HEK293T (cell line): ENCODE measurements around the gene AFTPH.

Source experiments
- ARNT ChIP-seq: fragments of 450-650 bp; IDR thresholded peaks from 2 replicates; pipeline ENCODE4 v1.6.1; 2017; ENCODE audit warnings: mild to moderate bottlenecking
- BHLHE40 ChIP-seq: fragments of 450-650 bp; IDR thresholded peaks from 2 replicates; pipeline ENCODE4 v1.6.1; 2016; ENCODE audit warnings: mild to moderate bottlenecking, moderate library complexity, borderline replicate concordance
- ELF4 ChIP-seq: fragments of 450-650 bp; IDR thresholded peaks from 2 replicates; pipeline ENCODE4 v1.6.1; 2017; ENCODE audit warnings: antibody characterized with exemption
- FOXA1 ChIP-seq: fragments of 450-650 bp; IDR thresholded peaks from 2 replicates; pipeline ENCODE4 v1.6.1; 2016; ENCODE audit warnings: mild to moderate bottlenecking
- FOXK2 ChIP-seq: fragments of 450-650 bp; IDR thresholded peaks from 2 replicates; pipeline ENCODE4 v1.6.1; 2016; ENCODE audit warnings: mild to moderate bottlenecking
- FOXM1 ChIP-seq: fragments of 450-650 bp; IDR thresholded peaks from 2 replicates; pipeline ENCODE4 v1.6.1; 2017; ENCODE audit warnings: mild to moderate bottlenecking, borderline replicate concordance
- HDGF ChIP-seq: fragments of 450-650 bp; IDR thresholded peaks from 2 replicates; pipeline ENCODE4 v1.6.1; 2017; ENCODE audit warnings: antibody characterized with exemption, borderline replicate concordance
- NFRKB ChIP-seq: fragments of 450-650 bp; IDR thresholded peaks from 2 replicates; pipeline ENCODE4 v1.6.1; 2016; ENCODE audit warnings: mild to moderate bottlenecking, moderate library complexity
- PKNOX1 ChIP-seq: fragments of 450-650 bp; IDR thresholded peaks from 2 replicates; pipeline ENCODE4 v1.6.1; 2016
- SP1 ChIP-seq: fragments of 450-650 bp; IDR thresholded peaks from 2 replicates; pipeline ENCODE4 v1.6.1; 2017
- SUZ12 ChIP-seq: fragments of 450-650 bp; IDR thresholded peaks from 2 replicates; pipeline ENCODE4 v1.6.1; 2016; ENCODE audit warnings: mild to moderate bottlenecking
- TARDBP ChIP-seq: fragments of 450-650 bp; IDR thresholded peaks from 2 replicates; pipeline ENCODE4 v1.6.1; 2016

DNA sequence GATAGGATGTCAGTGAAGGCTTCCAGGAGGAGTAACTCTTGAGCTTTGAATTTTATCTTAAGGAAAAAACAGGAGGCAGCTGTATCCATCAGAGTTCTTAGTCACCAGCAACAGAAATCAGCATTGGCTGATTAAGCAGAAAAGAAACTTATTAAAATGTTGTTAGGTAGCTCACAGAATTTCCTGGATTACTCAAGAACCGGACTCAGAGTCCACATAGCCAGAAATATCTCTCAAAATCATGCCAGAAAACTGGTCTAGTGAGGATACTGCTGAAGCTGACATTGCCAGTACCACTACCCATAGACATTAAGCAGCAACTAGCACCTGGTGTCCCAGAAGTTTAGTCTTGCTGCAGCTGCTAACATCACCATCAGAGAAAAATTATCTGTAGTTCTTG, 10.1 kb upstream of the AFTPH start:
- no peak for TF ChIP-seq TARDBP
- no peak for TF ChIP-seq FOXM1
- TF ChIP-seq PKNOX1: no peak
- no peak for TF ChIP-seq SP1
- TF ChIP-seq NFRKB: no peak
- no peak for TF ChIP-seq HDGF
- no peak for TF ChIP-seq ELF4
- TF ChIP-seq FOXA1: no peak
- no peak for TF ChIP-seq ARNT
- TF ChIP-seq BHLHE40: no peak
- no peak for TF ChIP-seq SUZ12
- TF ChIP-seq FOXK2: no peak
